Psoas muscle (tissue), 8 donors: Measurements from ENCODE around the gene CRABP2. TPM values are rescaled to one million over a fixed set of nuclear protein-coding genes. Genes with fewer than 3 reads are reported as not detected.

Experiments
- ATAC-seq, 4 donors: fragments of 200-7000 bp; cut with Tn5 transposase; one replicate each; pipeline ENCODE4 v1.9.1; 2020; ENCODE audit warnings: moderate library complexity in 3 of 4, mild to moderate bottlenecking in 2 of 4
- DNase-seq, 2 donors: peaks; one replicate each; pipeline ENCODE4 v3.0.0-alpha.2; 2020
- H3K27ac ChIP-seq: fragments of 200-600 bp; one replicate; pipeline ENCODE4 v1.8.0; 2022
- H3K27me3 ChIP-seq, 3 donors: fragments of 200-600 bp in 1 of 3; one replicate each; pipeline versions ENCODE4 v1.6.1 to v1.8.0; 2013 to 2022; ENCODE audit warnings: low read length in 2 of 3, mild to moderate bottlenecking in 2 of 3, moderate library complexity in 1 of 3; ENCODE audit not compliant: insufficient read depth in 3 of 3
- H3K36me3 ChIP-seq, 2 donors: fragments of 200-600 bp in 1 of 2; one replicate each; pipeline versions ENCODE4 v1.6.1 to v1.8.0; 2013 to 2022; ENCODE audit warnings: low read depth in 1 of 2, mild to moderate bottlenecking in 1 of 2, moderate library complexity in 1 of 2; ENCODE audit not compliant: insufficient read depth in 1 of 2
- H3K4me1 ChIP-seq: fragments of 200-600 bp; one replicate; pipeline ENCODE4 v1.8.0; 2022
- H3K4me3 ChIP-seq: fragments of 200-600 bp; one replicate; pipeline ENCODE4 v1.8.0; 2022; ENCODE audit warnings: mild to moderate bottlenecking
- H3K9me3 ChIP-seq: fragments of 200-600 bp; one replicate; pipeline ENCODE4 v1.8.0; 2022
- WGBS, 3 donors: extraction: QIAGEN DNeasy Blood & Tissue Kit; methylation state at CpG; one replicate each; pipeline versions ENCODE4 v1.1.6 to v1.1.7; 2013; 5-methylcytosine and 5-hydroxymethylcytosine counted together
- intact Hi-C, 2 donors: fragments of 100-400 bp; cut with DNase I; formaldehyde crosslinking; loops; one replicate each; pipeline versions ENCODE4 v1.11.0 to v1.14.2; 2022
- polyA plus RNA-seq, 3 donors: library from polyadenylated mRNA; stranded (reverse); fragments of 200-250 nt; gene quantifications; one replicate each; pipeline ENCODE4 v1.2.3, GENCODE V29; 2013
- total RNA-seq, 4 donors: library from RNA; stranded (reverse); fragmentation: NEBNext Ultra II Directional in 2 of 4; extraction: Animal tissue kit (Norgen Biotek cat#: 25700) in 2 of 4; gene quantifications; one replicate each; pipeline versions ENCODE4 v1.2.1 to v1.2.4, GENCODE V29; 2021 to 2023
- TF ChIP-seq, protein P1 (sequence below): fragments of 200-600 bp; IDR thresholded peaks from one replicate; pipeline ENCODE4 v1.8.0; 2022; ENCODE audit warnings: antibody characterized with exemption
- donor health status: healthy with polysubstance abuse.
- donor health status: DM: no; HTN: no; CAD: no; lungs with moderate emphysema.
- donor health status: Bipolar disorder and iron deficiency.
- donor health status: healthy.
- donor health status: DM: yes; HTN: yes; CAD: no.
- donor health status: DM: no; HTN: no; CAD: no.
- donor health status: DM: no; HTN: no; CAD: no.
- donor health status: DM: yes; HTN: yes; CAD: no.

The CRABP2 gene
- total and polyA plus RNA-seq, 7 donors, result 0.13 to 1.7 (median 0.64) TPM; not detected in 1

DNA sequence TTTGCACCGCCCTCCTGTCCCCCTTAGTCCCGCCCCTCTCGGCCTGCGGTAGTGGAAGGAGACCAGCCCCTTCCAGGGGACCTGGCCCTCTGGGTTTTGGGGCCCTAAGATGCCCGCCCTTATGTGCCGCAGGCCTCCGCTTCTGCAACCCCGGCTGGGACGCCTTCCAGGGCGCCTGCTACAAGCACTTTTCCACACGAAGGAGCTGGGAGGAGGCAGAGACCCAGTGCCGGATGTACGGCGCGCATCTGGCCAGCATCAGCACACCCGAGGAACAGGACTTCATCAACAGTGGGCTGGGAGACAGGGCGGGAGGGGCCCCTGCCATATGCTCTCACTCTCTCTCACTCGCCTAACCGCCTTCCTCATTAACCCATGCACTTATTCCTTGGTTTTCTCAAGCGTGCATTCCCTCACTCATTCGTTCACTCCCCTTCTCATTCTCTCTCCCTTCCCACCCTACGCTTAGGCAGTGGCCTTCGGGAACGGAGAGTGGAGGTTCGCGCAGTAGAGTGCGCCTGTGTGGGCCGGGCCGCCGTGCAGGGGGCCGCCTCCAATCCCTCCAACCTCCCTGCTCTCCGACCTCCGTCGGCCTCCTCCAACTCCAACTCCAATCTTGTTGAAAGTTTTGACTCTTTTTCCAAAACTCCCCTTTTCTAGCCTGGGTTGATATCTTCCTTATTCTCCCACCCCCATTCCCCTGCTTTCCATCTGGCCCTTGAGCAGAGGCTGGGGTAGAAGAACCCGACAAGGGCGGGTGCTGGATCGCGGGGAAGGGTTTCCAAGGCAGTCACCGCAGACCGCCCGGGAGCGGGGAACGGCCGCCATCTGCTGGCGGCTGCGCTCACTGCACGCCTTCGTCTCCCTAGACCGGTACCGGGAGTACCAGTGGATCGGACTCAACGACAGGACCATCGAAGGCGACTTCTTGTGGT is 48.3 kb downstream of the CRABP2 start:
- intact Hi-C loops, result loop anchor here (1.0 to 2.0 kb wide), 2 partner anchors 30 to 31 kb away; no protein-coding TSS in a partner anchor
- ATAC-seq (peak; percentile 26 to 61 (median 40)), DNase-seq (peak; percentile 82 to 89)
- H3K36me3 ChIP-seq, result no peaks in the 10 kb centered on the region
- no peaks in the 10 kb centered on the region for H3K9me3 ChIP-seq
- peaks cover 38% of the 10 kb centered on the region for H3K4me1 ChIP-seq
- H3K27me3 ChIP-seq, result peaks cover 0 to 23% (median 6%) of the 10 kb centered on the region in 3 donors
- no peak overlapping the region for H3K27ac ChIP-seq
- TF ChIP-seq, protein P1, sequence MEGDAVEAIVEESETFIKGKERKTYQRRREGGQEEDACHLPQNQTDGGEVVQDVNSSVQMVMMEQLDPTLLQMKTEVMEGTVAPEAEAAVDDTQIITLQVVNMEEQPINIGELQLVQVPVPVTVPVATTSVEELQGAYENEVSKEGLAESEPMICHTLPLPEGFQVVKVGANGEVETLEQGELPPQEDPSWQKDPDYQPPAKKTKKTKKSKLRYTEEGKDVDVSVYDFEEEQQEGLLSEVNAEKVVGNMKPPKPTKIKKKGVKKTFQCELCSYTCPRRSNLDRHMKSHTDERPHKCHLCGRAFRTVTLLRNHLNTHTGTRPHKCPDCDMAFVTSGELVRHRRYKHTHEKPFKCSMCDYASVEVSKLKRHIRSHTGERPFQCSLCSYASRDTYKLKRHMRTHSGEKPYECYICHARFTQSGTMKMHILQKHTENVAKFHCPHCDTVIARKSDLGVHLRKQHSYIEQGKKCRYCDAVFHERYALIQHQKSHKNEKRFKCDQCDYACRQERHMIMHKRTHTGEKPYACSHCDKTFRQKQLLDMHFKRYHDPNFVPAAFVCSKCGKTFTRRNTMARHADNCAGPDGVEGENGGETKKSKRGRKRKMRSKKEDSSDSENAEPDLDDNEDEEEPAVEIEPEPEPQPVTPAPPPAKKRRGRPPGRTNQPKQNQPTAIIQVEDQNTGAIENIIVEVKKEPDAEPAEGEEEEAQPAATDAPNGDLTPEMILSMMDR, result peak; percentile 98
- 2% methylated on average over 52 to 54 of the region's 54 CpGs for WGBS, 3 donors
- peak overlapping the region; percentile 56 for H3K4me3 ChIP-seq

DNA sequence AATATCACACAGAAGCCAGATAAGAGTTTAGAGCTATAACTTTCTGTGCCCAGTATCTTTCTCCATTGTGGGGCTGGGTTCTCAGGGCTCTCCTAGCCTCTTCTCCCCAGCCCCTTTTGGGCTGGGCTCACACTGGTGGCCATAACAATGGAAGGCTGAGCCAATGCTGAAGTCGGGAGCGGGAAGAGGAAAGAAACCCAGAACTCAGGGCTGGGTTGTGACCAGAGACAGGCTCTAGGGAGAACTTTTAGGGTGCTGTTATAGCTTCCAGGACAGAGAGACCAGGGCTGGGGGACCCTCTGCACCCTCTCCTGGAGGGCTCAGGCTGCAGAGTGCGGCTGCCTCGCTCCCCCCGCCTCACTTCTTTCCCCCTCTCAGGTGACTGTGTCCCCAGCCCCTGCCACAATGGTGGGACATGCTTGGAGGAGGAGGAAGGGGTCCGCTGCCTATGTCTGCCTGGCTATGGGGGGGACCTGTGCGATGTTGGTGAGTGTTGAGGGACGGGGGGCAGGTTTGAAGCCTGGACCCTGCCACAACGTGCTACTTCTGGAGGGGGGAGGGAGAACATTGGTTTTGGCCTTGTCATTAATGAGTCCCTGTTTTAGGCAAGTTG is 49.4 kb downstream of the CRABP2 start:
- no peak overlapping the region for H3K4me3 ChIP-seq
- intact Hi-C loops, result loop anchor here in 1 of 2 donors (2.0 kb wide), 1 partner anchor 29 kb away; no protein-coding TSS in a partner anchor
- H3K9me3 ChIP-seq, result no peaks in the 10 kb centered on the region
- peaks cover 28% of the 10 kb centered on the region for H3K4me1 ChIP-seq
- TF ChIP-seq, protein P1, result no peak
- no peak for ATAC-seq
- no peak overlapping the region for H3K27ac ChIP-seq
- no peaks in the 10 kb centered on the region for H3K36me3 ChIP-seq
- 61 to 70% (median 70%) methylated on average over 9 of the region's 9 CpGs for WGBS, 3 donors
- peaks cover 0 to 31% (median 6%) of the 10 kb centered on the region in 3 donors for H3K27me3 ChIP-seq
- DNase-seq, result no peak

DNA sequence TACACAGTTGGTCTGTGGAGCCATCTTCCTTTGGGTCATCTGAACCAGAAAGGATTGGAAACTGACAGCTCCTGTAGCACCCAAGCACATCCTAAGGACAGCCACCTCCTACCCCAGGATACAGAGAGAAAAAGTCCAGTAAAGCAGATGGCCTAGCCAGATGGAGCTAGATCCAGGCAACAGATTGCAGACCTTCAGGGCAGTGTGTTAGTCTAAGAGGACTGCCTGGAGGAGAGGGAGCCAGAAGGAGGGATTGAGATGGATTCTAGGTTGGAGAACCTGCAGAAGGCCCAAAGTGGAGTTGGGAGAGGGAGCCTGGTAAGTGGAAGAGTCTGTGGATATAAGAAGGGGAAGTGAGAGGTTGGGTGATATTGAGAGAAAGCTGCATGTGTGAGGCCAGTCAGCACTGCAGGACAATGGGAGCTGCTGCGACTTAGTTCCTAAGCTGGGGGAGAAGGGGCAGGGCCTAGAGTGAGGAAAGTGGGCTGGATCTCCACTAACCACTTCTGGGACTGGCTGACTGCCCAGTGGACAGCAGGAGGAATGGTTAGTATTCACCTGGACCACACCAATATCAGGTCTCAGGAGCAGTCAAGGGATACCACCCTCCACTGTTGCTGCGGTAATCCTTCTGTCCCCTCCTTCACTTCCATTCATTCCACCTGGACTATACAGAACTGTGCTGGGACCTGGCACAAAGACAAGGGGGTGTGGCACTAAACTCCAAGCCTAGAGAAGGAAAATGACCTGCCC is 50.1 kb downstream of the CRABP2 start:
- ATAC-seq (no peak), DNase-seq (no peak)
- Histone ChIP-seq H3K27ac (no peak overlapping the region), H3K4me3 (no peak overlapping the region), H3K27me3 (peaks cover 0 to 38% (median 8%) of the 10 kb centered on the region in 3 donors), H3K9me3 (no peaks in the 10 kb centered on the region), H3K36me3 (no peaks in the 10 kb centered on the region), H3K4me1 (peaks cover 22% of the 10 kb centered on the region)
- intact Hi-C loops, result no loop called here
- 41 to 61% (median 48%) methylated on average over 2 of the region's 2 CpGs for WGBS, 3 donors
- TF ChIP-seq, protein P1, result no peak

DNA sequence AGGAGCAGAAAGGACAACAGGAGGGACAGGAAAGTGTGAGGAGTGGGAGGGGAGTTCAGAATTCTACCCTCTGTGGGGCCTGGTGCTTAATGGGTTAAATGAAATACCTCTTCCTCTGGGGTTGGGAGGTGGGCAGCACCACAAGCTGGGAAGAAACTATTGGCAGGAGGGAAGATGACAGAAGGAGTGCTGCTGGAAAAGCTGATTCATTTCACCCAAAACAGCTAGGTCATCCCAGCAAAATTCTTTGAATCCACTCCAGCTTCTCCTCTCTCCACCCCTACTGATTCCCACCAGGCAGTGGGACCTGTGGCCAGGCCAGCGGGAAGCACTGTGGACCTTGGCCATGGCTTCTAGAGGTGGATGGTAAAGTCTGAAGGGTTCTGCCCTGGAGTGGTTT is 50.7 kb downstream of the CRABP2 start:
- H3K4me1 ChIP-seq, result peaks cover 18% of the 10 kb centered on the region
- no peak overlapping the region for H3K4me3 ChIP-seq
- WGBS, 3 donors, result 61 to 75% (median 64%) methylated on average over 1 of the region's 1 CpG
- ATAC-seq (no peak), DNase-seq (no peak)
- H3K9me3 ChIP-seq, result no peaks in the 10 kb centered on the region
- H3K27me3 ChIP-seq, result peaks cover 0 to 43% (median 10%) of the 10 kb centered on the region in 3 donors
- TF ChIP-seq, protein P1, result no peak
- H3K27ac ChIP-seq, result no peak overlapping the region
- no peaks in the 10 kb centered on the region for H3K36me3 ChIP-seq
- intact Hi-C loops, result no loop called here
